NCI-H2196 treated with DMSO at 0.1 percent for 48 hours (cell line): ENCODE measurements around the gene MAP3K13.

ENCODE experiments used
- DNase-seq: peaks from one replicate; lab custom pipeline; 2025; ENCODE audit not compliant: unreplicated experiment; lab: John Stamatoyannopoulos, UW

MAP3K13 gene, protein sequence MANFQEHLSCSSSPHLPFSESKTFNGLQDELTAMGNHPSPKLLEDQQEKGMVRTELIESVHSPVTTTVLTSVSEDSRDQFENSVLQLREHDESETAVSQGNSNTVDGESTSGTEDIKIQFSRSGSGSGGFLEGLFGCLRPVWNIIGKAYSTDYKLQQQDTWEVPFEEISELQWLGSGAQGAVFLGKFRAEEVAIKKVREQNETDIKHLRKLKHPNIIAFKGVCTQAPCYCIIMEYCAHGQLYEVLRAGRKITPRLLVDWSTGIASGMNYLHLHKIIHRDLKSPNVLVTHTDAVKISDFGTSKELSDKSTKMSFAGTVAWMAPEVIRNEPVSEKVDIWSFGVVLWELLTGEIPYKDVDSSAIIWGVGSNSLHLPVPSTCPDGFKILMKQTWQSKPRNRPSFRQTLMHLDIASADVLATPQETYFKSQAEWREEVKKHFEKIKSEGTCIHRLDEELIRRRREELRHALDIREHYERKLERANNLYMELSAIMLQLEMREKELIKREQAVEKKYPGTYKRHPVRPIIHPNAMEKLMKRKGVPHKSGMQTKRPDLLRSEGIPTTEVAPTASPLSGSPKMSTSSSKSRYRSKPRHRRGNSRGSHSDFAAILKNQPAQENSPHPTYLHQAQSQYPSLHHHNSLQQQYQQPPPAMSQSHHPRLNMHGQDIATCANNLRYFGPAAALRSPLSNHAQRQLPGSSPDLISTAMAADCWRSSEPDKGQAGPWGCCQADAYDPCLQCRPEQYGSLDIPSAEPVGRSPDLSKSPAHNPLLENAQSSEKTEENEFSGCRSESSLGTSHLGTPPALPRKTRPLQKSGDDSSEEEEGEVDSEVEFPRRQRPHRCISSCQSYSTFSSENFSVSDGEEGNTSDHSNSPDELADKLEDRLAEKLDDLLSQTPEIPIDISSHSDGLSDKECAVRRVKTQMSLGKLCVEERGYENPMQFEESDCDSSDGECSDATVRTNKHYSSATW

DNA sequence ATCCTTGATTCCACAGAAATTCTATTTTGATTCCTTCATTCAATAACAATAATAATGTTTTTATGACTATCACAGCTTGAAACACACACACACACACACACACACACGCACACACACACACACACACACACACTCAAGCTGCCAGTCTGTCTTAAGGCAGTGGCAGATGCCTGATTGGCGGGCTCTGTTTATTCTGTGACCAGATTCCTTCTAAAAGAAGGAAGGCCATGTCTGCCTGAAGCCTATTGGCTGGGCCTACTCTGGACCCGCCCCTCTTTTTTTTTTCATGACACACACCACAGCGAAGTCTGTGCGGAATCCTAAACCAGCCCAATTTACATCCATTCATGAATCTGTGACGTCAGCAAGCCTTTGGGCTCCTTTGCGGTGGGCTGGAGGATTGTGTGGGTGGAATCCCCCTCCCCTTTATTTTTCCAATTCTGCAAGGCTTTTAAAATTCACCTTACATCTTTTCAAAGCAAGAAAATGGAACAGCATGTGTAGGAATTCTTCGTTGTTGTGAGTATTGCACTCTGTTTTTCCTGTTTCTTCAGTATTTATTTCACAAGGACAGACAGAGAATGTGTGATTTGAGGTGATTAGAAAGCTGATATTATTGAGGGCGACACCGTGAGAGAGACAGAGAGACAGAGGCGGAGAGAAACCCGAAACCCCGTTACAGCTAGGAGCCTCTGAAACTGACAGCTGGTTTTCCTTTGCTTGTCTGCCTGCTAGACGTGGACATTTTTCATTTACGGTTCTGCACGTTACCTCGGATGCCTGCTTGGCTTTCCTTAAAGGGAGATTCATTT lies at the start of gene MAP3K13:
MAP3K13 (plus strand) TSS at position 287 of the 812 bp plus-strand sequence. CDS start 65,446 bp downstream, outside the sequence.
- peak; percentile 98 for DNase-seq

DNA sequence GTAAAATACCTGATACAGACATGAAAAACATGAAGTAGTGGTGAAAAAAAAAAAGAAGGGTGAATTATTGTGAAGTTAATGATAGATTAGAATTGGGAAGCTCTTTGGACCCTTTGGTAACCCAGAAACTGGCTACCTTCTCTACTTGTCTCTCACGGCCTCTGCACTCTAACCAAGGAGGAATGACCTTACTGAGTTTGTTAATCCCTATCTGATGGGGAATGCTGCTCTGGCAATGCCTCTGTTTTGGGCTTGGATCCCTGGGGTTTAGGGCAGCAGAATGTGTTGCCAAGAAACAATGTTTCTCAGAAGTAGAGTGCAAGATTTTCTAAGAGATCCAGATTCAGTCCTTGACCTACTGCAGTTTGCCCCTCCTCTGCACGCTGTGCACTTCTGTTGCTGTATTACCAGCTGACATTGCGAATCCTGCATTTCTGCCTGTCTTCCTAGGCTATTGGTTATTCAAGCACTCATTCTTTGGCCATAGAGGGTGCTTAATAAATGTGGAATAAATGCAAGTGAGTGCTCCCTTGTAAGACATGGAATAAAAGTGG lies 49.2 kb upstream of the MAP3K13 start:
- no peak for DNase-seq

DNA sequence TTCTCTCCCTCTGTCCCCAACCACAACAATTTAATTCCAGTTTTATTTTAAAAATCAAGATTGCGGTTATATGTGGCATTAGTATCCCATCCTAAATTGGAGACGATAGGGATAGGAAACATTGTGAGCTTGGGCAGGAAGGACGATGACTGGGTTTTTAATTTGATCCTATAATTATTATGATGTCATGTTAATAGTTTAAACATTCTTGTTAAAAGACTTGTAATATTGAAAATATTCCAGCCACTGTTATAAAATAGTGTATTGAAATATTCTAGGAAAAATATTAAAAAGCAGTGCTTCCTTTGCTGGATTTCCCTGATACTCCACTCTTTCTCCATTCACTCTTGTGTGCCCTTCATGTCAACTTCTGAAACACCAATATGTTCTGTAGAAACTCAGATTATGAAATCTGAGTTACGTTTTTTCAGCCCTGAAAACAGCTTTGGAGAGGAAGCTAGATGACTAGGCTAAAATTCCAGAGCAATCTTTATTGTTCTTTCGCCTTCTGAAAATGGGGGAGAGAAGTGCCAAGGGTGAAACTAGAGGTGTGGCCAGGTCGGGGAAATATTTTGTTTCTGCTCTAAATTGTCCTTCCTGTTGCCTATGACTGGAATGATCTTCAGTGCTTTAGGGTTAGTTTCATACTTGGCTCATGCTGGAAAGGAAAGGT lies 46.1 kb upstream of the MAP3K13 start:
- DNase-seq, result no peak

DNA sequence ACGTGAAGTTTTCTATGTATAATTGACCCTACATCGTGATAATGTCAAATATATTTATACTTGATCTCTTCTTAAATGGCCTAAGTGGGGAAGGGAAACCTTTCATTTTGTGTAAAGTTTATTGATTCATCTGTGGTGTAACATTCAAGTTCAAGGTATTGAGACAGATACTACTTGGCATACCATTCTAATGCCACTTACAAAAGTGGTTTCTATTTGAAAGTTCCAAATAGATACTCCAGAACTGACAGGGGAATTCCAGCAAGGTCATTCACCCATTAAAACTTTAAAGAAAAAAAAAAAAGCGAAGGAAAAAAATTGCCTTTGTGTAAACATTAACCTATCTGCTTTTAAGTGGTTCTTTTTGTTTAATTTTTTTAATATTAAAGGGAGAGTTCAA lies 45.3 kb upstream of the MAP3K13 start:
- no peak for DNase-seq

DNA sequence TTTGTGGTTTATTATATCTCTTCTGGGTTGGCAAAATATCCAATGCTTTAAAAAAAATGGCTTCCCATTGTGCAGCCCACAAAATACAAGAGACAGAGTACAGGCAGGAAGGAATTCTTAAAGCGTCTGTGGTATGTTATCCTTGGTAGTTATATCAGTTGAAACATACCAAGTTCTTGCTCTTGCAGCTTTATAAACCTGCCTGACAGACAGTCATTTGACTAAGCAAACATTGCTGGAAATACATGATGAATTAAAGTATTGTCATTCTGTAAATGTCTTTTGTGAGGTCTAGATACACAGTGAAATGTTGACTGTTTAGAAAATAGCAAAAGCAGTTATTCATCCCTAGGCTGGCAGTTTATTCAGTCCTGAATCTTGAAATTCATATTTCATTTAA lies 44.8 kb upstream of the MAP3K13 start:
- no peak for DNase-seq

DNA sequence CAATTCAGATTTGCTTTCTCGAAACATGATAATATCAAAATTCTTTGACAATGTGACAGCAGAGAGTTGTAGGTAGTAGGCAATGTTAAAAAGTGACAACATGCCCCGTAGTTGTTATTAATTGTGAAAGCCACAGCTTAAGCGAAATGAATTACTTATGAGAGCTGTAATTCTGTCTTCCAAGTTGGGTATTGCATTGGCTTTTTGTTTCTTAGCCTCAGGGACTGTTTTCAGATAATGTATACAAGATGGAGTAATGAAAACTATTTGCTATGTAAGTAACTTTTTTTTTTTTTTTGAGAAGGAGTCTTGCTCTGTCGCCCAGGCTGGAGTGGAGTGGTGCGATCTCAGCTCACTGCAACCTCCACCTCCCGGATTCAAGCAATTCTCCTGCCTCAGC lies 43.1 kb upstream of the MAP3K13 start:
- DNase-seq, result no peak

DNA sequence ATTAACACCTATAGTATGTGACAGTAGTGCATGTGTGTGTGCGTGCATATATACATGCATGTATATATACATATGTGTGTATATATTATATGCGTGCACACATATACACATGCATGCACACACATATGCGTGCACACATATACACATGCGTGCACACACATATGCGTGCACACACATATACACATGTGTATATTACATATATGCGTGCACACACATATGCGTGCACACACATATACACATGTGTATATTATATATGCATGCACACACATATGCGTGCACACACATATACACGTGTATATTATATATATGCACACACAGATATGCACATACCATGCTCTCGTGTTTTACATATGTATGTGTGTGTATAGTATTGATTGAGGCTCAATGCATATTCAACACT lies 42.0 kb upstream of the MAP3K13 start:
- no peak for DNase-seq

DNA sequence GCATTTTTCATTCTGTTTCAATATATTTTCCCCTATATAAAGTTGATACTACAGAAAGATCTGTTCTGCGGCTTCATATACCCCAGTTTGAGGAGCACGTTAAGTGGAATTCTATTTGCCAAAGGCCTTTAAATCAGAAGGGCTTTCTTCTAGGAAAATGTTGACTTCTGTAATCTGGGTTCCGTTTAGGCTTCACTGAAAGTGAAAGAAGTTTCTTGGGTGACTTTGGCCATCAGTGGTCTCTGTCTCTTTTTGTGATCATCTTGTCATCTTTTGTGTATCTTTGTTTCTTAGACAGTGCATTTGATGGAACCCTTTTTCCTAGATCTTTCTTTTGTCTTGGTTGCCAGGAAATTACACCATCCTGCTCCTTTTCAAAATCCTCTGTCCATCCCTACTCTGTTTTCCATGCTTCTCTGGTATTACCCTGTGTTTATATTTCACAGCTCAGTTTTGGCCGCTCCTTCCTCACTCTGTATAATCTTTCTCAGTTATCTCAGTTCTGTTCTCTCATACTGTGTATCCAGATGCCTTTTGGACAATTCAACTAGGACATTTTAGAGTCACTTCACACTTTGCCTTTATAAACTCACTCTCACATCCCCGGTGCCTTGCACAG lies 40.7 kb upstream of the MAP3K13 start:
- DNase-seq, result no peak

DNA sequence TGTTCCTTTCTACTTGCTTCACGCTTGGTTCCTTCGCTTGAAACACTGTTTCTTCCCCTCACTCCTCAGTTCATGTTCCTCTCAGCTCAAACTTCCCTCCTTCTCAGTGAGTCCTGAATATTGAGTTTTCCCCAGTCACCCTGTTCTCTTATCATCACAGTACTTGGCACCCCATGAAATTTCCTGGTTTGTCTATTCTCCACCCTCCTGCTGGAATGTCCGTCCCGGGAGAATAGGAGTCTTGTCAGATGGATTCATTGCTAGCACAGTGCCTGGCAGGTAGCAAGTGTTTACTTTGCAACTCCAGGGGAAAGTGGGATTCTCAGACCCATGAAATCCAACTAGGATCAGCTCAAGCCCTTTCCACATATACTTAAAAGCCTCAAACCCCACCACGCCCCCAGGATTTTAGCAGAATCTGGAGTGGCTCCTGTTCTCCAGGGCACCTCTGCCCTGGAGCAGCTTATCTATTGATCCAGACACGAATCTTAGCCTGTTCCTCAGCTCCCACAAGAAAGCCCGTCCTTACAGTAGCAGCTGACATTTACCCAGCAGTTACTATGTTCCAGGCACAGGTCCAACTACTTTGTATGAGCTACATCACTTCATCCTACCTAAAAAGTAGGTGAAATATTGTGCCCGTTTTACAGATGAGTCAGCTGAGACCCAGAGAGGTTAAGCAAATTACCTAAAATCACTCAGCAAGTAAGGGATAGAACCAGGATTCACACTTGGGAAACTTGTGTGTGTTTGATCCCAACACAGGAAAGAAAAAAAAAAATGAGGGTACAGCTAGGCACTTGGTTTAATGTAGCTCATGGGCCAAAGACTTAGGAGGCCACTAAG lies 36.8 kb upstream of the MAP3K13 start:
- DNase-seq, result no peak

DNA sequence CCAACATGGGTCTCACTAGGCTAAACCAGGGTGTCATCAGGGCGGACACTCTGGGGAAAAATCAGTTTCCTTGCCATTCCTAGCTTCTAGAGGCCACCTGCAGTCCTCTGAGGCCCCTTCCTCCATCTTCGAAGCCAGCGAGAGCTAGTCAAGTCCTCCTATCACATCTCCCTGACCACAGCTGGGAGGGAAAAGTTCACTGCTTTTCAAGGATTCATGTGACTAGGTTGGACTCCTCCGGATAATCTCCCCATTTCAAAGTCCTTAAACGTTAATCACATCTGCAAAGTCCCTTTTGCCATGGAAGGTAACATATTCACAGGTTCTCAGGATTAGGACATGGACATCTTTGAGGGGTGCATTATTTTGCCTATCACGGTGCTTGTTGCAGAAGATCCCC lies 35.9 kb upstream of the MAP3K13 start:
- DNase-seq, result no peak

DNA sequence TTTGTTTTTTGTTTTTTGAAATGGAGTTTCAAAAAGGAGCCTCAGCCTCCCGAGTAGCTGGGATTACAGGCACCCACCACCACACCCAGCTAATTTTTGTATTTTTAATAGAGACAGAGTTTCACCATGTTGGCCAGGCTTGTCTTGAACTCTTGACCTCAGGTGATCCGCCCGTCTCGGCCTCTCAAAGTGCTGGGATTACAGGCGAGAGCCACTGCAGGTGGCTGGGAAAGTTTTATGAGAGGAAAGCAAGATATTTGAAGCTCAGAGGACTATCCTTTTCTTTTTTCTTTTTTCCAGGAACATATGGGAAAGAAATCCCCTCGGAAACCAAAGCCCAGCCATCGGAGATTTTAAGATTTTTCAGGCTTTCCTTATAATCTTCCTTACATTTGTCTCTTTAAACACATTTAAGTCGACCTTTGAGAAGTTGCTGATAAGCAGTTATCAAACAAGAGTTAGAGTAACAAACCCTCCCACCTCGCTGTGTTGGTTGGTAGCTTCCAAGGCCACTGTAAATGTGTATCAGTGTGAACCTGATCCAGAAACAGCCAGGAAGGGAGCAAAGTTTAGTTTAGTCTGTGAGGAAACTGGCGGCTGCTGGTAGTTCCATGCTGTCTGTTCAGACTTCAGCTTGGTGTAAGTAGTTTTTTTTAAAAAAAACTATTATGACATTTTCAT lies 34.5 kb upstream of the MAP3K13 start:
- no peak for DNase-seq

DNA sequence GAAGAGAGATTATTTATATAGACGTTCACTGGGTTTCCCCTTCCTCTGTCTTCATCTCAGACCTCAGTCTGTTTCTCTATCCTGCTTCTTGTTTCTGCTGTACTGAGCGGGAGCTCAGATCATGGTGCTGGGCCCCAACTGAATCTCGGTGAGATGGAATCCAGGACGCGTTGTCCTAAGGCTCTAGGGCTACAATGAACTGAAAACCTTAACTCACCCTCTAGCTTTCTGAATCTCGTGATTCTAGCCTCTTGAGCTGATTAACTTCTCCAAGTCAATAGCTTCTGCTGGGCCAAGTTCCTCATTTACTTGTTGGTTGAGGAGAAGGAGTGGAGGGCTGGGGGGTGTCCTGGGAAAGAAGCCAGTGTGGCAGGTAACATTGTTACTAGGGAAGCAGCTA lies 32.7 kb upstream of the MAP3K13 start:
- no peak for DNase-seq

DNA sequence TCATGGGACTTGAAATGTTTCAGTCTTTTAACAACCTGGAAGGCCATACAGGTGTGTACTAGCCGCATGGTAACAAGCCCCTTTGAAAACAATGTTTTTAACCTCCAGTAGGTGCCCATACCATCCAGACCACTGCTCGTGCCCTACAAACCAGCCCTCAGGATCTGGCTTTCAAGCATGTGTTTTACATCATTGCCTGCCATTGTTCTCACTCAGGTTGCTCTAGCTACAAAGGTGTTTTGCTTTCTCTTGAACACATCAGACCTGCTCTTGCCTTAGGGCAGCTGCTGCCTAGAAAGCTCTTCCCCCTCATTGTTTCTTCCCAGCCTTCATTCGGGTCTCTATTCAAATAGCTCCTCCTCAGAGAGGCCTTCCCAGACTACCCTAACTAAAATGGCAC lies 32.3 kb upstream of the MAP3K13 start:
- no peak for DNase-seq

DNA sequence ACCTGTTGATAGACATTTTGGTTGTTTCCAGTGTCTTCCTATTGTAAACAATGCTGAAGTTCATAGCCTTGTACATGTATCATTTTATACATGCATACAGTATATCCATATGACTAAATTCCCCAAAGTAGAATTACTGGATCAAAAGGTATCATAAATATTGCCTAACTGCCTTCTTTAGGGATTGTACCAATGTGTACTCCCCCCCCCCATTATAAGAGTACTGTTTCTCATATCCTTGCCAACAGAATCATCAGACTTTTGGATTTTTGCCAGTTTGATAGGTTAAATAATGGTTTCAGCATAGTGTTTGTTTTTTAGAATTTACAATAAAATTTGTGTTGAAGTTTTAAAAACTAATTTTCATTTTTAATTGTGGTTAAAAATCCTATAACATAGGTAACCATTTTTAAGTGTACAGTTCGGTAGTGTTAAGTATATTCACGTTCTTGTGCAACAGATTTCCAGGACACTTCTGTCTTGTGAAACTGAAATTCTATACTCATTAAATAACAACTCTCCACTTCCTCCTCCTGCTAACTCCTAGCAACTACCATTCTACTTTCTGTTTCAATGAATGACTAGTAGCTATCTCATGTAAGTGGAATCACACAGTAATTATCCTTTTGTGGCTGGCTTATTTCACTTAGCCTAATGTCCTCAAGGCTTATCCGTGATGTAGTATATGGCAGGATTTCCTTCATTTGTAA lies 30.8 kb upstream of the MAP3K13 start:
- peak; percentile 99 for DNase-seq

DNA sequence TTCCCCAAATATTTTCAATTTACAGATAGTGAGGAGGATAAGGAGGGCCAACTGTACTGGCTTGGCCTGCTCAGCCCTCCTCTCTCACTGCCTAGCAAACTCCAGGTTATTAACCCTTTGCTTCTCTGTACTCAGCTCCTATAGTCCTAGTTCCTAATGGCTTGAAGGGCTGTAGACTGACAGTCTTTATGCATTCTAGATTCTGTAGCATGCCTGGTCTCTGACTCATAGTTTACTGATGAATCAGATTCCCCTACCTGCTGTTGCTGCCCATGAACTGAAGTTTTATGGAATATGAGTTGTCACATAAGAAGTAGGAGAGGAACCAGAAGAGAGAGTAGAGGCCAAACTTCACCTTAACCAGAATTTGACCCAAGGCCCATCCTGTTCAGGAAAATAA lies 27.1 kb upstream of the MAP3K13 start:
- peak; percentile 37 for DNase-seq

DNA sequence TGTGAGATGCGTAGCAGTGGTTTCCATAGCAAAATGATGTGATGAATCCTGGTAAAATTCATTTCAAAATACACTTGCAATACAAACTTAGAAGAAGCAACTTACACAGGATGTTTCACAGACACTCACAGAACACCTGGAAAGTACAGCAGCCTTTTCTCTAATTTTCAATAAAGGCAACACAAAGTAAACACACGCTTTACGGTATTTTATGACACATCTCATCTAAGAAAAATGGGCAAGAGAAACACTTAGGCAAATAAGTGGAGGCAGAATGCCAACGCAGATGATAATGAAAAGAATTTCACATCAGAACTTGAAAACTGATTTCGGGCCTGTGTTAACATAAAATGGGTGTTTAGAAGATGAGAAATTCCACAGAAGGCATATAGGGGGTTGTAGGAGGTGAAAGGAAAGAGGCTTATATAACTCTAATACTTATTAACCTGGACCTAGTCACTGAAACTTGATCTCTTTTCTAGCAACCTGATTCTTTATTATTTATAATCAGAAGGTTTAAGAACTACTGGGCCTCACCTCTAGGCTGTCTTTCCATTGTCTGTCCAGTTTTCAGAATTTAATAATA lies 25.6 kb upstream of the MAP3K13 start:
- peak; percentile 95 for DNase-seq

DNA sequence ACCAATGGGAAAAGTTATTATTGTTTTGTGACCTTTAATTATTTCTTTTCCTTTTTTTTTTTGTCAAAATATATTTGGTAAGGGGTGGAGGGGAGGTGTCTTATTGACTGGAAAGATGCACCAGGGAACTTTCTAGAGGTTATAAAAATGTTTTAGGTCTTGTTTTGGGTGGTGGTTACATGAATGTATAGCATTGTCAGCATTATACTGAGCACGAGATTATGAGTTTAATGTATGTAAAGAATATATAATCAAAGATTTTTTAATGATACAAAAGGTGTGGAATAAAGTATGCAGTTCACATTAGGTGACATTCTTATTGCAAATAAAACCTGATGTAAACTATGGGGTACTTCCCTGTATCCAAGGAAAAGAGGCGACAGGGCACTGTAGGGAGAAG lies 23.0 kb upstream of the MAP3K13 start:
- no peak for DNase-seq
